CMK (cell line): ENCODE results near the gene NASP.

Experiments used
- DNase-seq: peaks from one replicate; pipeline ENCODE4 v3.0.0-alpha.2; 2010; ENCODE audit warnings: low read depth

Gene NASP, protein sequence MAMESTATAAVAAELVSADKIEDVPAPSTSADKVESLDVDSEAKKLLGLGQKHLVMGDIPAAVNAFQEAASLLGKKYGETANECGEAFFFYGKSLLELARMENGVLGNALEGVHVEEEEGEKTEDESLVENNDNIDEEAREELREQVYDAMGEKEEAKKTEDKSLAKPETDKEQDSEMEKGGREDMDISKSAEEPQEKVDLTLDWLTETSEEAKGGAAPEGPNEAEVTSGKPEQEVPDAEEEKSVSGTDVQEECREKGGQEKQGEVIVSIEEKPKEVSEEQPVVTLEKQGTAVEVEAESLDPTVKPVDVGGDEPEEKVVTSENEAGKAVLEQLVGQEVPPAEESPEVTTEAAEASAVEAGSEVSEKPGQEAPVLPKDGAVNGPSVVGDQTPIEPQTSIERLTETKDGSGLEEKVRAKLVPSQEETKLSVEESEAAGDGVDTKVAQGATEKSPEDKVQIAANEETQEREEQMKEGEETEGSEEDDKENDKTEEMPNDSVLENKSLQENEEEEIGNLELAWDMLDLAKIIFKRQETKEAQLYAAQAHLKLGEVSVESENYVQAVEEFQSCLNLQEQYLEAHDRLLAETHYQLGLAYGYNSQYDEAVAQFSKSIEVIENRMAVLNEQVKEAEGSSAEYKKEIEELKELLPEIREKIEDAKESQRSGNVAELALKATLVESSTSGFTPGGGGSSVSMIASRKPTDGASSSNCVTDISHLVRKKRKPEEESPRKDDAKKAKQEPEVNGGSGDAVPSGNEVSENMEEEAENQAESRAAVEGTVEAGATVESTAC

DNA sequence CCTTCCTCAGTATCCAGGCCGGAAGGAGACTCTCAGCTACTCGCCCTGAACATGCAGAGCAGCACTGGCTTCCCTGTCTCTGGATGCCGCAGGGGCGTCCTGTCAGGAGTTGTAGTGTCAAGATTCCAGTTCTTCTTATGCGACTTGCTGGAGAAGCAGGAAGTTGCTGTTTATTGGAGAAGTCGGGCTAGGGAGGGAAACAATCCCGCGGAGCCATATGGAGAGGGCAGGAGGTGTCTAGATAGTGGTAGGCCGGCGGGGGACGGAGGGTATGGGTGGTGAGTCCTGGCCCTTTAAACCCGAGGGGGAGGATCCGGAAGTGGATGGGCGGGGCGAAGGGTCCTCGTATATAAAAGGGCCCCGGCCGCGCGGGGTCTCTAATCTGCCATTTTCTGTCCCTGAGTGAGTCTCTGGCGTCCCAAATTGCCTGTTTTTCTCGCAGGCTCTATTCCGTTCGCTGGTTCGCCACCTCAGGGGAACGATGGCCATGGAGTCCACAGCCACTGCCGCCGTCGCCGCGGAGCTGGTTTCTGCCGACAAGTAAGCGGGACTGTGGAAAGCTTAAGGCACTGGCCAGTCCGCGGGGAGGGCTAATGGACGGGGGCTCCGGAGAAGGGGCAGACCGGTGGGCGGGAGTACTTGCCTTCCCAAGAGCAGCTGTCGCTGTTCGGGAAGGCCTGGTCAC, at the start of gene NASP:
Gene NASP, plus strand, starts transcription at position 376 of the 685 bp plus-strand sequence. Its CDS starts 106 bp downstream, at position 482.
- peak; percentile 78 for DNase-seq

DNA sequence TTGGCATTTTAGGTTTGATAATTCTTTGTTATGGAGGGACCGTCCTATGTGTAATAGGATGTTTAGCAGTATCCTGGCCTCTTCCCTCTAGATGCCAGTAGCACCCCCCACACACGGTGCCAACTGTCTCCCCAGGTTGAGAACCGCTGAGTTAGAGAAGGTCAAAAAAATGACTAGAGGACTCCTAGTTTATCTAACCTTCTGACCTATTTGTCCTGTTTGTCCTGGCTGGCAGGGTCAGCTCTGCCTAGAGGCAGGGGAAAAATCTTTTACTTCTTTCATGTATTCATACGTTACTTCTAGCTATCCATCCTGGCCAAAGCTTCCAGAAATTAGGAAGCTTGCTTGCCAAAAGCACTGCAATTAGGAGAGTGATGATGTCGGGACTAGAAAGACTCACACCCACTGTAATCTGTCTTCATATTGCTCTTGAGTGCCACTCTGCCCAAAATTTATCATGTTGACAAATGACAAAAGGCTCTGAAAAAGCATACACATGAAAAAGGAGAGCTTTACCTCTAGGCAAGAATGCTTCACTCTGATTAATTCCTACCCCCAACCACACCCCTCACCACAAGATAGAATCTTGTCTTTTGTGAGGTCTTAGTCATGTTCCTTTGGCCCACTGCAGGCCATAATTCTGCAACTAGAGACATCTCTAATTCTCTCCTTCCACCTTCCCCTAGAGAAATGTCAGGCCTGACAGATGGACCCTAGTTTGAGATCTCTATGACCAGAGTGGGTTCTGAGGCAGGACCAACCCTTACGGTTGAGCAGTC, 47.7 kb upstream of the NASP start:
- DNase-seq = no peak

DNA sequence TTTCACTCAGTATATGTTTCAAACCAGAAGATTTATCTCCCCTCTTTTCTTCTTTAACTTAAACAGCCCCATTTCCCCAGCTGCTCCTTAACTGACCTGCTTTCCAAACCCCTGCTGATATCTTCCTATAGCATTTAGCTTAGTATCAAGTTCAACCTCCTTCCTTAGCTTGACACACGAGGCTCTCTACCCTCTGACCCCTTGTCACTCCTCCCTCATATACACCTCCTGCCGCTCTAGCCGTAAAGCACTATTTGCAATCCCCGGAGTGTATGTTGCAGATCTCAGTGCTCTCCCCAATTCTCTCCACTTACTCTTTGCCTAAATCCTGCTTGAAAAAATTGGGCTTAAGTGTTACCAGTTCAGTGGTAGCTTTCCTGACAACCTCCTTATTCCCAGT, 47.0 kb upstream of the NASP start:
- DNase-seq = no peak

DNA sequence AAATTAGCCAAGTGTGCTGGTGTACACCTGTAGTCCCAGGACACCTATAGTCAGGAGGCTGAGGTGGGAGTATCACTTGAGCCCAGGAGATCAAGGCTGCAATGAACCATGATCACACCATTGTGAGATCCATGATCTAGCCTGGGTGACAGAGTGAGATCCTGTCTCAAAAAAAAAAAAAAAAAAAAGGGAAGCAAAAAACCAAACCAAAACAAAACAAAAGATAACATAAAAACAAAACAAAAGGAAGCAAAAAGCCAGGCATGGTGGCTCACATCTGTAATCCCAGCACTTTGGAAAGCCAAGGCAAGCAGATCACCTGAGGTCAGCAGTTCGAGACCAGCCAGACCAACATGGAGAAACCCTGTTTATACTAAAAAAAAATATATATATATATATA, 42.6 kb upstream of the NASP start:
- no peak for DNase-seq

DNA sequence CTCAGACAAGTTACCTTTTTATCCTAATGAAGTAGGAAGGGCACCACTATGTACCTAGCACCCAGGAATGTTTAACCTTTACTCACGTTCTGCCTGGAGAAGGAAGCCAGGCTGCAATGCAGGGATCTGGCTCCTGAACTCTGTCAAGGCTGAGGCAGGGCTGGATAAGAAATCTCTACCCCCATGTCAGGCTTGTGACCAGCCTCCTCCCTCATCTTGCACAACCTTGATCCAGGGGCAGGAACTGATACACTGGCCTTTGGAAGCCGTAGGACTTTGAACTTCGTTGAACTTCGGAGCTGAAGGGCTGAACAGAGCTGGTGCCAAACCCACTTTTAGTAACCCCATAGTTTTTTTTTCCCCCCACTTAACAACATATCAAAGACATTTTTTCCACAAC, 41.2 kb upstream of the NASP start:
- DNase-seq = no peak

DNA sequence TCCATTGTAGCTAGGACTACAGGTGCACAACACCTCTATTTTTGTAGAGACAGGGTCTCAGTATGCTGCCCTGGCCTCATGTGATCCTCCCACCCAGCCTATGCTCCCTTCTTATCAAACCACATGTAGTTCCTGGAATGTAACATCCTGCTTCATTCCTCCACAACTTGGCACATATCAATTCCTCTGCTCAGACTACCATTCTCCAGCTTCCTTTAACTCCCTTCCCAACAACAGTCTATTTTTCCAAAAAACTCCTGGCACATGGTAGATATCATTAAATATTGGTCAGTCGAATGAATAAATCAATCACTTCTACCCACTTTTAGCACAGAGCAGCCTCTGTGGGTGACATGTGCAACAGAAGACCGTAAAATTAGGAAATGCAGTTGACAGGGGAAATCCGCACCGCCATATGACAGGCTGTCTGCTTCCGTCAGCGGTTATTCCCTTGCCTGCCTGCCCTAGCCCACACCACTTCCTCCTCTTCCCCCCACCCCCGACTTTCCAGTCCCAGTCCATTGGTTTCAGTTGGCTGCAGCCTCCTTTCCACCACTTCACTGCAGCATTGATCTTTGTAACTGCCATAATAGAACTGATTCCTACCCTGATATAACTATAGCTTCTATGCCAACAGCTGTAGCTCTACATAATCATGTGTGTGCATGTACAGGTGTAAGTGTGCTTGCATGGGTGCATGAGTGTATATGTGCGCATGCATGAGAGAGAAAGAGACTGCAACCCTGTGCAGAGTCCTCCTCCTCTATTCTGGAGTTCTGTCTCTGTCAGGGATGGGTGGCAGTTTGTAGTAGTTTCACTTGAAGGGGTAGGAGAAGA, 40.0 kb upstream of the NASP start:
- peak; percentile 53 for DNase-seq

DNA sequence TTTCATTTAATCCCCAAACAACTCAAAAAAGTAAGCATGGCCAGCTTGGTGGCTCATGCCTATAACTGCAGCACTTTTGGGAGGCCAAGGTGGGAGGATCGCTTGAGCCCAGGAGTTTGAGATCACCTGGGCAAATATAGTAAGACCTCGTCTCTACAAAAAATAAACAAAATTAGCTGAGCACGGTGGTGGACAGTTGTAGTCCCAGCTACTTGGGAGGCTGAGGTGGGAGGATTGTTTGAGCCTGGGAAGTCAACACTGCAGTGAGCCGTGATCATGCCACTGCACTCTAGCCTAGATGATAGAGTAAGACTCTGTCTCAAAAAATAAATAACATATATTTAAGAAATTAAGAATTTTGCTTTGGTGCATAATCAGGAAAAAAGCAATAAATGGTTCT, 39.3 kb upstream of the NASP start:
- no peak for DNase-seq

DNA sequence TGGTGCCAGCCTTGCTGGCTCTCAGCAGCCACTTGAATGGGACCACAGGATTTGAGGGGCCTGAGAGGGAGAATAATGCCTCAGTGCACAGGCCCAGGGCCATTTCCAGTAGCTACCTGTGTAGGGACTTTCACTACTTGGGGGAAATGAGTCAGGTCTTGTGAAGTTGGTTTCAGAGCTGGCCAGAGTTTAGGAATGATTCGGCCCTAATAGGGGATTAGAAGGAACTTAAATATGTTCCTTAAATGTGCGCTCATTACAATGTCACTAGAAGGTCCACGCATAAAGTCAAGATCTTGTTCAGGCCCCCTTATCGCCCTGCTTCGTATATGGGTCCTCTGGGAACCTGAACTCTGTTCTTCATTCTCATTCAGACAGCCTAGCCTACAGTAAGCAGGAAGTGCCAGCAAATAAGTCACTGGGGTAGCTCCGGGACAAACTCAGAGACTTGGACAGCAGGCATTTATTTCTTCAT, 38.8 kb upstream of the NASP start:
- DNase-seq = no peak

DNA sequence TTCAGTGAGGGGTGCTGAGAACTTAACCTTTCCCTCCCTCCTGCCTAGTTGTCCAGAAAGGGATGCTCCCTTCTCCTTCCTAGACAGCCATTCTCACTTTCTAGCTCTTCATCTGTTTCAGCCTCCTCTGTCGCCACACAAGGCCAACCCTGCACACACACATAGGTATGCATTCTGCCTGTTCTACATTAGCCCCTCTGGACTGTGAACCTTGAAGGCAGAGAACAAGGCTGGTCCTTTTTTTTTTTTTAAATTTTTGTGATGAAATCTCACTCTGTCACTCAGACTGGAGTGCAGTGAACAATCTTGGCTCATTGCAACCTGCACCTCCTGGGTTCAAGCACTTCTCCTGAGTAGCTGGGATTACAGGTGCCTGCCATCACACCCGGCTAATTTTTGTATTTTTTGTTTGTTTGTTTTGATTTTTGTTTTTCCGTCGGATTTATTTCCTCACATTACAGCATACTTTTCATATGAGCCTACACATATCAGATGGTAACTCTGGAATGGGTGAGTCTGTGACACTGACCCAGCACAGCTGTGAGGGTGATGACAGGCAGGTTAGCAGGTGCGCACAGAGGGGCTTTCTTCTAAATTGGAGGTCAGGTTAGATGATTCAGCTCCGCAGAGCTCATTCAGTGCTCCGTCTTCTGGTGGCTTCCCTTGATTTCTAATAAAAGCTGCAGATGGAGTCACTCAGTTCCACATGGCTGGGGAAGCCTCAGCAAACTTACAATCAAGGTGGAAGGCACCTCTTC, 38.1 kb upstream of the NASP start:
- no peak for DNase-seq

DNA sequence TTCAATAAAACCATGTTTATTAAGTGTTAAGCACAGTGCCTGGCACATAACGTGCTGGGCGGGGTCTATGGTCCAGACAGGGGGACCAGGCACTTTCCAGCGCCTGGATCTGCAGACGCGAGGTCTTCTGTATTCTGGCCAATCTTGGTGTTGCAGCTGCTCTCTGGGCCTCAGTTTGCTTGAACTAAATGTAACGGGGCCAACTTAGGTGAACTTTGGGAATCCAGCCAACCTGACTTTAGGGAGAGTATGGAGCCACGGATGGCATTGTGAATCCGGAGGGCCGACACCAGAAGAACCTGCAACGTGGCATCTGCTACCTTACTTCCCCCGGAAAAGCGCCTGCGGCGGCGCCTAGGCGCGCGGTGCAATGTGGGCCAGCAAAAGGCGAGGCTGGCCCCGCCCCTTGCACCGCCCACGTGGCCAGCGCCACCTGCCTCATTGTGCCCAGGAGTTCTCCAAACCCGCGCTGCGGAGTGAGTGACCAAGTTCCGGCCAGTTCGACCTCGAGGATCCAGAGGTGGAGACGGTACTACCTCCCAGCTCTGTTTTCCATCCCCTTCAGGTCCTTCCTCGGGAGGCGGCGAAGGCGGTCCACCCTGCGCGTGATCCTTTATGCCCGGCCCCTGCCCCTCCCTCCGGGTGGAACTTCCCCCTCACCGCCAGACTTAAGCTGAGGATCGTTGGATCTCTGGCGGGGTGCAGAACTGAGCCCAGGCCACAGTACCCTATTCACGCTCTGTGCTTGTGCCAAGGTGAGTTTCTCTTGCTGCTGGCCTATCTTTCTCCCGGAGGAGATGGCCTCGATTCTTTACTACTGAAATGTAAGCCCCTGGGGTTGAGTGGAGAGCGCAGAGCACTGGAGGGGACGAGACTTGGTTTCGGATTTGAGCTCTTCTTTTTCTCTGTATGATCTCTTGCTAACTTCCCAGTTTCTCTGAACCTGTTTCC, 33.2 kb upstream of the NASP start, which contains the start of gene AKR1A1:
Gene AKR1A1, plus strand, starts transcription at position 426 of the 951 bp plus-strand sequence. CDS start 10,969 bp downstream, outside the sequence.
- DNase-seq = peak; percentile 83

DNA sequence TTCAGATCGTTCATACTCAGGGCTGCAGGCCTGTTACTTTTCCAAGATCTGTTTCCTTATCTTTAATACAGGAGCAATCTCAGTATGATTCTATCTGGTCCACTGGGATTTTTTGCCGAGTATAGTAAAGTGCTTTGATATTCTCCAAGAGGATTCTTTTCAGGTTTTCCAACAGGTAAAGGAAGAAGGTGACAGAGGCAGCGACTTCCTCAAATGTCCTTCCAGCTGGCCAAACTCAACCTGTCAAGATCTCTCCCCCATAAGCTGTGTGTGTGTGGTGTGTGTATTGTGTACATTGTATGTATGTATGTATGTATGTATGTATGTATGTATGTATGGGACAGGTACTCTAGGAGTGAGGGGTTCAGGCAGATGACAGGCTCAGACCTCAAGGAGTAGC, 32.2 kb upstream of the NASP start:
- no peak for DNase-seq

DNA sequence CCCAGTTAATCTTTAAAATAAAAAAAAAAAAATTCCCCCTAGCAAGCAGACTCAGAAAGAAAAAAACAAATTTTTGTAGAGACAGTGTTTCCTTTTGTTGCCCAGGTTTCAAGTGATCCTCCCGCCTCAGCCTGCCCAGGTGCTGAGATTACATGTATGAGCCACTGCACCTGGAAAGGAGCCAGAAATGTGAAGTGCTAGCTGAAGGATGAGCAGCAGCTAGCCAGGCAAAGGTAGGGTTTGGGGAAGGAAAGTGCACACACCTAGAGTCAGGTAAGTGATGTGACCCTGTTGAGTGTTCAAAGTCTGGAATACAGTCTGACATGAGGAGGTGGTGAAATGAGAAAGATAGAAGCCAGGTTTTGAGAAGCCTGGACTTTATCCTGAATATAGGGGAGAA, 31.5 kb upstream of the NASP start:
- no peak for DNase-seq

DNA sequence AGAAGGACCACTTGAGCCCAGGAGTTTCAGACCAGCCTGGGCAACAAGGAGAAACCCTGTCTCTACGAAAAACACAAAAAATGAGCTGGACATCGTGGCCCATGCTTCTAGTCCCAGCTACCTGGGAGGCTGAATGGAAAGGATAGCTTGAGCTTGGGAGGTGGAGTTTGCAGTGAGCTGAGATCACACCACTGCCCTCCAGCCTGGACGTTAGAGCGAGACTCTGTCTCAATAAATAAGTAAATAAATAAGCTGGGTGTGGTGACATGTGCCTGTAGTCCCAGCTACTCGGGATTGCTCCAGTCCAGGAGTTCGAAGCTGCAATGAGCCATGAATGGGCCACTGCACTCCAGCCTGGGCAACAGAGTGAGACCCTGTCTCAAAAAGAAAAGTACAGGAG, 29.6 kb upstream of the NASP start:
- no peak for DNase-seq

DNA sequence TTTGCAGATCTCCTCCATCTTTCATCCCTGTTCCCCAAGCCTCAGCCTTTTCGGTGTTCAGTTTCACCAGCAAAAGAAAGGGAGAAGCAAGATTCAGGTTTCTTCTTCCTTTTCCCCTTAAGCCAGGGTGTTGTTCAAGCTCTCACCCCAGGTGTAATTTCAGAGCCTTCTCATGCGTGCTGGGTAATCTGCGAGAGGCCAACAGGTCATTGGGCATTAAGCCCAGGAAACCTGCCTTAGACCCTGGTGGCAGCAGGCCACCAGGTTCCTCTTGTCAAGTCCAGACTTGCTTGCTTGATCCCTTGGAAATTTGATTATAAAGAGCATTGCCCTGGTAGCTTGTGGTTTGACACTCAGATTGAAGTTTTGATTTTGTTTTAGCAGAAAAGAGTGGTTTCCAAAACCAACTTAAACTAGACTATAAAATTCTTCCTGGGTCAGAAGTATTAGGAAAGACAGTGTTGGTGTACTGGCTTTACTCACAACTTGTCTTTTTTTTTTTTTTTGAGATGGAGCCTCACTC, 26.4 kb upstream of the NASP start:
- DNase-seq = no peak

DNA sequence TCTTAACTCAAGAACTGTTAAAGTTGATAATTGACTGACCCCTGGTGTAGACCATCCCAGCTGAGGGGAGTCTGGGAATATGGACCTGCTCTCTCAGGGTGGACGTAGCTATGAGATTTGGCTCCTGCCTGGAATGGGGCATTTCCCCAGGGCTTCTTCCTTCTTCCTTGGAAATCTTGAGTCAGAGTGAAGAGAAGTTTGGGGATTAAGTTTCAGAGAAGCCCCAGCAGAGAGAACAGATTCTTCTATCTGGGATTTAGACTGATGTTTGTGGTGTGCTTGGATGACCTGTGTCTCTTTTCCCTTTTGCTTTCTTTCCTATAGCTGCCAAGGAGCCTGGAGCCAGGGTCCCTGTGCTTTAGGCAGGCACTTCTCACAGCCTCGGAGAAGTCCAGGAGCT, 20.0 kb upstream of the NASP start:
- no peak for DNase-seq

DNA sequence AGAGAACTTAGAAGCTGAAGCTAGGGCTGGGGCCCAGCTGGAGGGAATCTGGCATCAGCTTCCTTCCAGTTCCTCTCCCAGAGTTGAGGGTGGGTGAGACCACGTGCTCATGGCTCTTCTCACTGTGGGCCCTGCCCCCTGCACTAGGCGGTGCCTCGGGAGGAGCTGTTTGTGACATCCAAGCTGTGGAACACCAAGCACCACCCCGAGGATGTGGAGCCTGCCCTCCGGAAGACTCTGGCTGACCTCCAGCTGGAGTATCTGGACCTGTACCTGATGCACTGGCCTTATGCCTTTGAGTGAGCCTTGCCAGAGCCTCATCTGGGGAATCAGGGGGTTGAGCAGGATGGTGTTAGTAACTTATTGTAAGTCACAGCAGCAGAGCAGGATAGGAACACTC, 17.1 kb upstream of the NASP start:
- DNase-seq = no peak

DNA sequence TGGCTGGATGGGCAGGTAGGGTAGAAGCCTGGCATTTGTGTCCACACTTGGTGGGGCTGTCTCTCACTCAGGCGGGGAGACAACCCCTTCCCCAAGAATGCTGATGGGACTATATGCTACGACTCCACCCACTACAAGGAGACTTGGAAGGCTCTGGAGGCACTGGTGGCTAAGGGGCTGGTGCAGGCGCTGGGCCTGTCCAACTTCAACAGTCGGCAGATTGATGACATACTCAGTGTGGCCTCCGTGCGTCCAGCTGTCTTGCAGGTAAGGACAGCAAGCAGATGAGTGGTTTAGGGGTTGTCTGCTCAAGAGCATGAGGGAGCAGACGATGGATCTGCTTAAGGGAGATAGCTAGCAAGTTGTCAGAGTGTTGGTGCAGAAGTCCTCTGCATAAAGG, 15.9 kb upstream of the NASP start:
- DNase-seq = no peak

DNA sequence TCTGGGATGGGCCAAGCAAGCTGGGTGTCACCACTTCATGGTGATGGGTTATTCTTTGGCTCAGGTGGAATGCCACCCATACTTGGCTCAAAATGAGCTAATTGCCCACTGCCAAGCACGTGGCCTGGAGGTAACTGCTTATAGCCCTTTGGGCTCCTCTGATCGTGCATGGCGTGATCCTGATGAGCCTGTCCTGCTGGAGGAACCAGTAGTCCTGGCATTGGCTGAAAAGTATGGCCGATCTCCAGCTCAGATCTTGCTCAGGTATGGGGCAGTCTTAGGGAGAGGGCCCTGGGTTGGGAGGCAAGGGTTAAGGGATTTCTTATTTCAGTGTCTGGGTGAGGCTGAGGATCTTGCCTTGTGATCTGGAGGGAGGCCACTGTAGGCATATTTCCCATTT, 15.4 kb upstream of the NASP start:
- DNase-seq = no peak

DNA sequence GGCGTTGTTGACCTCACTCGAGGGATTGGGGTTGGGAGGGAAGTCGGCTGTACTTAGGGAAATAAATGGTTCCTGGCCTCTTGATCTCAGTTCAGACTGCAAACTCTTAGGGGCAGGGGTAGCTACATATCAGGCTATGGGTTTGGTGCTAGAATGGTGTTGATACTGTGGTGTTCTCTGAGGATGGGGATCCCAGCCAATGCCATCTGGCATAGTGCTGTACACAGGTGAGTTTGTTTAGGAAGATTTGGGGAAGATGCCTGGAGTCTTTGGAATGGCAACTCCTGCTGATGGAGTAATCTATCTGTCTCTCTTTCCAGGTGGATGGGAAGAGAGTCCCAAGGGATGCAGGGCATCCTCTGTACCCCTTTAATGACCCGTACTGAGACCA, 14.3 kb upstream of the NASP start:
- DNase-seq = no peak
